K562 (cell line): Measurements from ENCODE around the gene MDM4. TPM values are rescaled to one million over a fixed set of nuclear protein-coding genes. Genes with fewer than 3 reads are reported as not detected.

ENCODE experiments used
- CBX5 ChIP-seq: IDR thresholded peaks from 2 replicates; pipeline ENCODE4 v1.6.1; 2014; ENCODE audit warnings: low read depth, borderline replicate concordance
- DDX20 ChIP-seq: fragments of 450-650 bp; IDR thresholded peaks from 2 replicates; pipeline ENCODE4 v1.6.1; 2016; ENCODE audit warnings: missing genetic modification characterization, low read depth, mild to moderate bottlenecking, missing compliant biosample characterization, moderate library complexity
- HDAC2 ChIP-seq: fragments of 450-650 bp; IDR thresholded peaks from 2 replicates; pipeline ENCODE4 v1.6.1; 2016; ENCODE audit warnings: mild to moderate bottlenecking
- IFI16 ChIP-seq: fragments of 250-450 bp; sonication (Bioruptor Pico); IDR thresholded peaks from 2 replicates; pipeline ENCODE4 v2.1.2; 2022; ENCODE audit warnings: mild to moderate bottlenecking, inconsistent platforms
- JUN ChIP-seq, 2 experiments: sonication (generic) in 1 of 2; formaldehyde crosslinking in 1 of 2; IDR thresholded peaks; 2 replicates each; pipeline versions ENCODE4 v1.6.1 to v1.8.0; 2012 to 2022; ENCODE audit warnings: borderline replicate concordance in 2 of 2, mild to moderate bottlenecking in 2 of 2, improper control_type of control experiment in 1 of 2, low read depth in 1 of 2, low read length in 1 of 2, missing genetic modification reagents in 1 of 2
- KAT7 ChIP-seq: sonication (generic); formaldehyde crosslinking; IDR thresholded peaks from 2 replicates; pipeline ENCODE4 v1.8.0; 2022; ENCODE audit warnings: missing genetic modification reagents, mild to moderate bottlenecking, borderline replicate concordance
- MYBL2 ChIP-seq, 2 experiments: fragments of 450-650 bp in 1 of 2; sonication (generic) in 1 of 2; formaldehyde crosslinking in 1 of 2; IDR thresholded peaks; 2 replicates each; pipeline versions ENCODE4 v1.6.1 to v1.8.1; 2017 to 2022; ENCODE audit warnings: borderline replicate concordance in 1 of 2, inconsistent platforms in 1 of 2, low read depth in 1 of 2, mild to moderate bottlenecking in 1 of 2, missing genetic modification reagents in 1 of 2, moderate library complexity in 1 of 2
- SIN3B ChIP-seq: fragments of 450-650 bp; IDR thresholded peaks from 2 replicates; pipeline ENCODE4 v1.6.1; 2017; ENCODE audit warnings: low read depth, mild to moderate bottlenecking, moderate library complexity
- SMARCE1 ChIP-seq: fragments of 450-650 bp; IDR thresholded peaks from 2 replicates; pipeline ENCODE4 v1.7.1; 2016; ENCODE audit warnings: mild to moderate bottlenecking
- SREBF1 ChIP-seq: fragments of 150-350 bp; IDR thresholded peaks from 2 replicates; pipeline ENCODE4 v1.6.1; 2014; ENCODE audit warnings: antibody characterized with exemption, low read depth, low read length, borderline replicate concordance
- SRSF3 ChIP-seq: fragments of 200-400 bp; formaldehyde crosslinking; IDR thresholded peaks from 2 replicates; pipeline ENCODE4 v1.6.1; 2016; ENCODE audit warnings: mild to moderate bottlenecking, low read length, moderate library complexity; ENCODE audit not compliant: insufficient read depth
- TFAM ChIP-seq: fragments of 250-450 bp; sonication (Bioruptor Pico); conservative IDR thresholded peaks from 2 replicates; pipeline ENCODE4 v1.5.0; 2021; ENCODE audit warnings: mild to moderate bottlenecking, moderate library complexity
- XRCC3 ChIP-seq: fragments of 450-650 bp; IDR thresholded peaks from 2 replicates; pipeline ENCODE4 v1.6.1; 2017; ENCODE audit warnings: mild to moderate bottlenecking, moderate library complexity
- YBX1 ChIP-seq: fragments of 450-650 bp; IDR thresholded peaks from 2 replicates; pipeline ENCODE4 v1.7.1; 2016; ENCODE audit warnings: mild to moderate bottlenecking
- ZNF444 ChIP-seq: fragments of 250-450 bp; sonication (Bioruptor Pico); IDR thresholded peaks from 2 replicates; pipeline ENCODE4 v1.4.0; 2020; ENCODE audit warnings: mild to moderate bottlenecking, moderate library complexity
- ZNF551 ChIP-seq: fragments of 250-450 bp; sonication (Bioruptor Pico); IDR thresholded peaks from 2 replicates; pipeline ENCODE4 v1.5.0; 2021; ENCODE audit warnings: mild to moderate bottlenecking, moderate library complexity
- ZNF780A ChIP-seq: fragments of 250-450 bp; sonication (Bioruptor Pico); IDR thresholded peaks from 2 replicates; pipeline ENCODE4 v1.5.0; 2021; ENCODE audit warnings: mild to moderate bottlenecking
- polyA plus RNA-seq, 8 experiments: library from polyadenylated mRNA; depleted of rRNA in 4 of 8; stranded (reverse) in 5 of 8; unstranded in 3 of 8; fragments of >200 nt; fragmentation: Nextera tagmentation in 2 of 8; fragmentation: Illumina TruSeq in 1 of 8; extraction: Ambion mirVana in 2 of 8; extraction: Trizol in 1 of 8; gene quantifications; 2 replicates each; pipeline versions ENCODE4 v1.2.1 to v1.2.3, GENCODE V29; 2011 to 2014; ENCODE audit warnings: inconsistent platforms in 1 of 8, missing spikeins in 1 of 8
- total RNA-seq, 7 experiments: library from RNA; depleted of rRNA in 6 of 7; stranded (reverse); fragments of >200 nt in 6 of 7; fragmentation: Illumina TruSeq in 2 of 7; extraction: Trizol in 2 of 7; gene quantifications; 2 replicates each; pipeline versions ENCODE4 v1.2.1 to v1.2.3, GENCODE V29; 2011 to 2021; ENCODE audit warnings: low replicate concordance in 1 of 7
- TF ChIP-seq, protein P1 (sequence below): fragments of 250-450 bp; sonication (Bioruptor Pico); IDR thresholded peaks from 2 replicates; pipeline ENCODE4 v1.8.0; 2022; ENCODE audit warnings: moderate library complexity, mild to moderate bottlenecking, inconsistent platforms
- TF ChIP-seq, protein P2 (sequence below): fragments of 450-650 bp; IDR thresholded peaks from 2 replicates; pipeline ENCODE4 v1.6.1; 2018; ENCODE audit warnings: mild to moderate bottlenecking, low read depth; ENCODE audit not compliant: partially characterized antibody
- TF ChIP-seq, protein P3 (sequence below): fragments of 450-650 bp; IDR thresholded peaks from 2 replicates; pipeline ENCODE4 v1.6.1; 2016; ENCODE audit warnings: borderline replicate concordance
- TF ChIP-seq, protein P4 (sequence below): fragments of 450-650 bp; formaldehyde crosslinking; conservative IDR thresholded peaks from 2 replicates; pipeline ENCODE4 v1.4.0; 2022; ENCODE audit warnings: mild to moderate bottlenecking, missing genetic modification characterization

The MDM4 gene
- total and polyA plus RNA-seq, 9 of the 15 experiments (the other 6 are each of a cell fraction or from before 2014, with no cell fraction given) = 3.3 to 61.7 (median 21.2) TPM

DNA sequence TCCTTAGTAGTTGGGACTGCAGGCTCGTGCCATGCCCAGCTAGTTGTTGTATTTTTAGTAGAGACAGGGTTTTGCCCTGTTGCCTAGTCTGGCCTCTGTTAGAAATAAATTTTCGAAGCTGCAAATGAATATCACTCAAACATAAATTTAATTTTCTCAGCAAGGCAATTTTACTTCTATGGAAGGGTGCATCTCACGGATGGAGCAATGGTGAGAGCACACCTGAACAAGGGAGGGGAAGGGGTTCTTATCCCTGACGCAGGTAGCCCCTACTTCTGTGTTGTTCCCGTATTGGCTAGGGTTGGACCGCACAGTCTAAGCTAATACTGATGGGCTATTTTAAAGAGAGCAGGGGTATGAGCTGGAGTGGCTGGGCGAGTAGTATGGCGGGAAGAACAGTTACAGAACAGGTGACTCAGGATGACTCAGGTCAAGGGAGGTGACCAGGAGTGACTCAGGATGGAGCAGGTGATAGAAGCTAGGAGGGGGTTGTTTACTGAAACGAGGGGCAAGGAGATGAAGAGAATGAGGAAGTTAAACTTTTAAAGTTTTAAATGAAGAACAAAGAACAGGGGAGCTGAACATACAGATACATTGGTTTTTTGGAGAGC, 7.5 kb downstream of the MDM4 start (continued):
- TF ChIP-seq, protein P1, sequence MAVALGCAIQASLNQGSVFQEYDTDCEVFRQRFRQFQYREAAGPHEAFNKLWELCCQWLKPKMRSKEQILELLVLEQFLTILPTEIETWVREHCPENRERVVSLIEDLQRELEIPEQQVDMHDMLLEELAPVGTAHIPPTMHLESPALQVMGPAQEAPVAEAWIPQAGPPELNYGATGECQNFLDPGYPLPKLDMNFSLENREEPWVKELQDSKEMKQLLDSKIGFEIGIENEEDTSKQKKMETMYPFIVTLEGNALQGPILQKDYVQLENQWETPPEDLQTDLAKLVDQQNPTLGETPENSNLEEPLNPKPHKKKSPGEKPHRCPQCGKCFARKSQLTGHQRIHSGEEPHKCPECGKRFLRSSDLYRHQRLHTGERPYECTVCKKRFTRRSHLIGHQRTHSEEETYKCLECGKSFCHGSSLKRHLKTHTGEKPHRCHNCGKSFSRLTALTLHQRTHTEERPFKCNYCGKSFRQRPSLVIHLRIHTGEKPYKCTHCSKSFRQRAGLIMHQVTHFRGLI (CRISPR knock-in tag) = no peak
- TF ChIP-seq ZNF780A (no peak), TFAM (CRISPR knock-in tag) (no peak), HDAC2 (no peak), ZNF551 (CRISPR knock-in tag) (no peak), YBX1 (no peak), SIN3B (no peak), CBX5 (peak; percentile 72; the same call in 1 of the 2 replicates), SRSF3 (no peak), XRCC3 (peak; percentile 84; the same call in 1 of the 2 replicates), DDX20 (no peak), KAT7 (CRISPR knock-in tag) (no peak), JUN (IDR thresholded peaks at IDR 0.05; ENCODE audit: borderline replicate concordance, low read depth, low read length) (peak; percentile 66), JUN (CRISPR knock-in tag; IDR thresholded peaks at IDR 0.05; ENCODE audit: borderline replicate concordance) (no peak), ZNF444 (CRISPR knock-in tag) (no peak), SMARCE1 (peak; percentile 70), IFI16 (no peak), SREBF1 (no peak), MYBL2 (IDR thresholded peaks at IDR 0.05; ENCODE audit: low read depth) (peak; percentile 31; the same call in 1 of the 2 replicates), MYBL2 (CRISPR knock-in tag; IDR thresholded peaks at IDR 0.05; ENCODE audit: borderline replicate concordance) (no peak)
- TF ChIP-seq, protein P2, sequence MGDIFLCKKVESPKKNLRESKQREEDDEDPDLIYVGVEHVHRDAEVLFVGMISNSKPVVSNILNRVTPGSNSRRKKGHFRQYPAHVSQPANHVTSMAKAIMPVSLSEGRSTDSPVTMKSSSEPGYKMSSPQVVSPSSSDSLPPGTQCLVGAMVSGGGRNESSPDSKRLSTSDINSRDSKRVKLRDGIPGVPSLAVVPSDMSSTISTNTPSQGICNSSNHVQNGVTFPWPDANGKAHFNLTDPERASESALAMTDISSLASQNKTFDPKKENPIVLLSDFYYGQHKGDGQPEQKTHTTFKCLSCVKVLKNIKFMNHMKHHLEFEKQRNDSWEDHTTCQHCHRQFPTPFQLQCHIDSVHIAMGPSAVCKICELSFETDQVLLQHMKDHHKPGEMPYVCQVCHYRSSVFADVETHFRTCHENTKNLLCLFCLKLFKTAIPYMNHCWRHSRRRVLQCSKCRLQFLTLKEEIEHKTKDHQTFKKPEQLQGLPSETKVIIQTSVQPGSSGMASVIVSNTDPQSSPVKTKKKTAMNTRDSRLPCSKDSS = peak; percentile 90
- TF ChIP-seq, protein P3, sequence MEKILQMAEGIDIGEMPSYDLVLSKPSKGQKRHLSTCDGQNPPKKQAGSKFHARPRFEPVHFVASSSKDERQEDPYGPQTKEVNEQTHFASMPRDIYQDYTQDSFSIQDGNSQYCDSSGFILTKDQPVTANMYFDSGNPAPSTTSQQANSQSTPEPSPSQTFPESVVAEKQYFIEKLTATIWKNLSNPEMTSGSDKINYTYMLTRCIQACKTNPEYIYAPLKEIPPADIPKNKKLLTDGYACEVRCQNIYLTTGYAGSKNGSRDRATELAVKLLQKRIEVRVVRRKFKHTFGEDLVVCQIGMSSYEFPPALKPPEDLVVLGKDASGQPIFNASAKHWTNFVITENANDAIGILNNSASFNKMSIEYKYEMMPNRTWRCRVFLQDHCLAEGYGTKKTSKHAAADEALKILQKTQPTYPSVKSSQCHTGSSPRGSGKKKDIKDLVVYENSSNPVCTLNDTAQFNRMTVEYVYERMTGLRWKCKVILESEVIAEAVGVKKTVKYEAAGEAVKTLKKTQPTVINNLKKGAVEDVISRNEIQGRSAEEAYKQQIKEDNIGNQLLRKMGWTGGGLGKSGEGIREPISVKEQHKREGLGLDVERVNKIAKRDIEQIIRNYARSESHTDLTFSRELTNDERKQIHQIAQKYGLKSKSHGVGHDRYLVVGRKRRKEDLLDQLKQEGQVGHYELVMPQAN = no peak
- TF ChIP-seq, protein P4, sequence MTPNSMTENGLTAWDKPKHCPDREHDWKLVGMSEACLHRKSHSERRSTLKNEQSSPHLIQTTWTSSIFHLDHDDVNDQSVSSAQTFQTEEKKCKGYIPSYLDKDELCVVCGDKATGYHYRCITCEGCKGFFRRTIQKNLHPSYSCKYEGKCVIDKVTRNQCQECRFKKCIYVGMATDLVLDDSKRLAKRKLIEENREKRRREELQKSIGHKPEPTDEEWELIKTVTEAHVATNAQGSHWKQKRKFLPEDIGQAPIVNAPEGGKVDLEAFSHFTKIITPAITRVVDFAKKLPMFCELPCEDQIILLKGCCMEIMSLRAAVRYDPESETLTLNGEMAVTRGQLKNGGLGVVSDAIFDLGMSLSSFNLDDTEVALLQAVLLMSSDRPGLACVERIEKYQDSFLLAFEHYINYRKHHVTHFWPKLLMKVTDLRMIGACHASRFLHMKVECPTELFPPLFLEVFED (CRISPR knock-in tag) = no peak
